Uterus (tissue), 4 donors: ENCODE data around the gene ASF1A. TPM values are rescaled to one million over a fixed set of nuclear protein-coding genes. Genes with fewer than 3 reads are reported as not detected.

ENCODE experiments used
- DNase-seq, 2 donors: peaks; one replicate each; pipeline ENCODE4 v3.0.0-alpha.2; 2019 to 2020
- H3K27ac ChIP-seq, 2 donors: fragments of 200-600 bp; sonication (generic); 1 replicate in 1 of 2; 2 replicates in 1 of 2; pipeline ENCODE4 v1.5.1; 2016 to 2018
- H3K27me3 ChIP-seq, 2 donors: fragments of 200-600 bp; sonication (generic); one replicate each; pipeline ENCODE4 v1.5.1; 2018 to 2019; ENCODE audit warnings: control low read depth in 1 of 2
- H3K36me3 ChIP-seq, 2 donors: fragments of 200-600 bp; sonication (generic); one replicate each; pipeline ENCODE4 v1.5.1; 2019; ENCODE audit warnings: control low read depth in 1 of 2
- H3K4me1 ChIP-seq, 2 donors: fragments of 200-600 bp; sonication (generic); one replicate each; pipeline ENCODE4 v1.5.1; 2018 to 2019; ENCODE audit warnings: control low read depth in 1 of 2
- H3K4me3 ChIP-seq, 2 donors: fragments of 200-600 bp; sonication (generic); 1 replicate in 1 of 2; 2 replicates in 1 of 2; pipeline ENCODE4 v1.5.1; 2018 to 2019; ENCODE audit warnings: mild to moderate bottlenecking in 1 of 2
- H3K9me3 ChIP-seq, 2 donors: fragments of 200-600 bp; sonication (generic); one replicate each; pipeline ENCODE4 v1.5.1; 2019; ENCODE audit warnings: control low read depth in 1 of 2
- CTCF ChIP-seq, 4 experiments: fragments of 200-600 bp in 2 of 4; fragments of 450-650 bp in 2 of 4; sonication (generic) in 2 of 4; IDR thresholded peaks; one replicate each; pipeline ENCODE4 v1.5.1; 2016 to 2019; ENCODE audit warnings: antibody characterized with exemption in 4 of 4, mild to moderate bottlenecking in 2 of 4, moderate library complexity in 1 of 4
- POLR2A ChIP-seq, 2 donors: fragments of 450-650 bp; IDR thresholded peaks; one replicate each; pipeline ENCODE4 v1.6.1; 2016; ENCODE audit warnings: antibody characterized with exemption in 2 of 2, mild to moderate bottlenecking in 1 of 2, moderate library complexity in 1 of 2
- intact Hi-C: fragments of 100-400 bp; cut with DNase I; formaldehyde crosslinking; loops from one replicate; pipeline ENCODE4 v1.15.1; 2023; ENCODE audit warnings: low total_unique reads
- total RNA-seq, 4 donors: library from RNA; depleted of rRNA in 3 of 4; stranded (reverse); fragments of >200 nt in 3 of 4; gene quantifications; one replicate each; pipeline versions ENCODE4 v1.1.0 to v1.2.4, GENCODE V29; 2014 to 2023
- donor health status: DM: yes; HTN: yes; CAD: no.

Gene ASF1A
- total RNA-seq, 4 donors from 2014 or later = 2.8 to 47.0 (median 15.5) TPM

- no peak for TF ChIP-seq POLR2A (IDR thresholded peaks at IDR 0.05)
- no peak for TF ChIP-seq CTCF (IDR thresholded peaks at IDR 0.05)
- no peak overlapping the region for H3K4me3 ChIP-seq
- no peaks in the 10 kb centered on the region for H3K9me3 ChIP-seq
- intact Hi-C loops = no loop called here
- DNase-seq = no peak
- no peaks in the 10 kb centered on the region for H3K36me3 ChIP-seq
- H3K27ac ChIP-seq = no peak overlapping the region
- H3K27me3 ChIP-seq = no peaks in the 10 kb centered on the region
- H3K4me1 ChIP-seq = no peaks in the 10 kb centered on the region
Observed at GRCh38 chr6:118890997-118891790, 2.8 kb upstream of the ASF1A start.

GRCh38 chr6:118892355-118892991 lies 1.5 kb upstream of the ASF1A start:
- Histone ChIP-seq H3K9me3 (no peaks in the 10 kb centered on the region), H3K27me3 (no peaks in the 10 kb centered on the region), H3K36me3 (no peaks in the 10 kb centered on the region), H3K4me1 (no peaks in the 10 kb centered on the region), H3K27ac (peak overlapping the region; percentile 85 to 96), H3K4me3 (peak overlapping the region; percentile 63 to 79)
- DNase-seq = no peak
- TF ChIP-seq CTCF (IDR thresholded peaks at IDR 0.05) = no peak
- no peak for TF ChIP-seq POLR2A (IDR thresholded peaks at IDR 0.05)
- intact Hi-C loops = no loop called here

GRCh38 chr6:118893064-118893806 lies 717 bp upstream of the ASF1A start:
- DNase-seq = peak; percentile 31 to 38
- Histone ChIP-seq H3K9me3 (no peaks in the 10 kb centered on the region), H3K27me3 (no peaks in the 10 kb centered on the region), H3K27ac (peak overlapping the region; percentile 85 to 96), H3K36me3 (no peaks in the 10 kb centered on the region), H3K4me1 (no peaks in the 10 kb centered on the region), H3K4me3 (peak overlapping the region; percentile 63 to 79)
- intact Hi-C loops = no loop called here
- no peak for TF ChIP-seq CTCF (IDR thresholded peaks at IDR 0.05)

GRCh38 chr6:118894425-118895260 lies 691 bp downstream of the ASF1A start:
- H3K4me3 ChIP-seq = peak overlapping the region; percentile 63 to 79
- no peaks in the 10 kb centered on the region for H3K4me1 ChIP-seq
- TF ChIP-seq CTCF (IDR thresholded peaks at IDR 0.05) = peak in 1 of 4 experiments; percentile 4
- TF ChIP-seq POLR2A (IDR thresholded peaks at IDR 0.05) = peak; percentile 33 to 63
- intact Hi-C loops = no loop called here
- H3K27me3 ChIP-seq = no peaks in the 10 kb centered on the region
- H3K9me3 ChIP-seq = no peaks in the 10 kb centered on the region
- DNase-seq = peak; percentile 55 to 69
- H3K27ac ChIP-seq = peak overlapping the region; percentile 93 to 96
- no peaks in the 10 kb centered on the region for H3K36me3 ChIP-seq
